Measurements from ENCODE around the gene ENTPD5.

ENTPD5 gene

GRCh38 chr14:73949752-73950734, 69.0 kb downstream of the ENTPD5 start, which contains the start of the genes COQ6 and FAM161B (continued):
- peak; percentile 92 for TF ChIP-seq GLIS2 (tag by site-specific recombination; IDR thresholded peaks at IDR 0.05)
- no peak for TF ChIP-seq BCL6B (tag by site-specific recombination; IDR thresholded peaks at IDR 0.05)
- no peak for TF ChIP-seq ZNF830 (tag by site-specific recombination; IDR thresholded peaks at IDR 0.05; ENCODE audit: low read depth)
- no peak for TF ChIP-seq IKZF3 (tag by site-specific recombination; IDR thresholded peaks at IDR 0.05)
- no peak for TF ChIP-seq HOXD13 (CRISPR knock-in tag; IDR thresholded peaks at IDR 0.05; ENCODE audit: borderline replicate concordance)
- no peak; the same call in 1 of the 2 replicates for TF ChIP-seq ZNF76 (tag by site-specific recombination; IDR thresholded peaks at IDR 0.05; ENCODE audit: borderline replicate concordance, low read depth)
- peak; percentile 95 for TF ChIP-seq ZBTB8A (tag by site-specific recombination; IDR thresholded peaks at IDR 0.05)
- TF ChIP-seq ZNF518A (tag by site-specific recombination; conservative IDR thresholded peaks at IDR 0.05; ENCODE audit: low read depth), result peak; percentile 80
- no peak for TF ChIP-seq ZNF362 (tag by site-specific recombination; IDR thresholded peaks at IDR 0.05)
- TF ChIP-seq ZNF133 (tag by site-specific recombination; IDR thresholded peaks at IDR 0.05), result no peak
- TF ChIP-seq PRDM6 (tag by site-specific recombination; IDR thresholded peaks at IDR 0.05), result no peak
- no peak for TF ChIP-seq ATF2 (tag by site-specific recombination; IDR thresholded peaks at IDR 0.05; ENCODE audit: low read depth)
- peak; percentile 67 for TF ChIP-seq KLF1 (tag by site-specific recombination; IDR thresholded peaks at IDR 0.05)
- TF ChIP-seq ZNF239 (tag by site-specific recombination; IDR thresholded peaks at IDR 0.05), result no peak
- TF ChIP-seq ZNF132 (tag by site-specific recombination; IDR thresholded peaks at IDR 0.05; ENCODE audit: borderline replicate concordance), result no peak
- peak; percentile 93 for TF ChIP-seq ZBTB11 (tag by site-specific recombination; conservative IDR thresholded peaks at IDR 0.05; ENCODE audit: low read depth)
- no peak for TF ChIP-seq ZSCAN16 (tag by site-specific recombination; IDR thresholded peaks at IDR 0.05)
- TF ChIP-seq ZNF658 (tag by site-specific recombination; IDR thresholded peaks at IDR 0.05), result no peak
- no peak for TF ChIP-seq GLI2 (tag by site-specific recombination; IDR thresholded peaks at IDR 0.05; ENCODE audit: borderline replicate concordance, low read depth)
- no peak; the same call in 1 of the 2 replicates for TF ChIP-seq PRDM4 (tag by site-specific recombination; IDR thresholded peaks at IDR 0.05)
